ENCODE data around the gene FAM161B.

GRCh38 chr14:73961192-73961591 is 11.3 kb upstream of the FAM161B start:
- no peak for TF ChIP-seq CTCF (IDR thresholded peaks at IDR 0.05)
- TF ChIP-seq EZH2 (IDR thresholded peaks at IDR 0.05) = no peak
- TF ChIP-seq EZH2phosphoT487 (IDR thresholded peaks at IDR 0.05) = no peak

Data from neural progenitor cell (in vitro differentiated cells).